Astrocyte of the spinal cord (primary cell): ENCODE data around the gene AJUBA.
"Not testable (repeated sequence)": the region's sequence is repeated elsewhere in the genome, so short reads cannot be mapped to it uniquely, and the experiment has no call there.

Source experiments
- DNase-seq: peaks from one replicate; pipeline ENCODE4 v3.0.0; 2011; ENCODE audit warnings: low read depth, low spot score
- H3K4me3 ChIP-seq: 2 replicates; pipeline ENCODE4 v1.5.1; 2011; ENCODE audit warnings: low read depth, mild to moderate bottlenecking, low read length, moderate library complexity
- CTCF ChIP-seq: IDR thresholded peaks from 2 replicates; pipeline ENCODE4 v1.5.1; 2012; ENCODE audit warnings: low read depth, mild to moderate bottlenecking, low read length, inconsistent platforms
- in situ Hi-C: cut with HindIII; loops from 2 replicates; pipeline ENCODE4 v1.10.0; 2017; ENCODE audit warnings: low sequenced_read_pairs

The AJUBA gene

DNA sequence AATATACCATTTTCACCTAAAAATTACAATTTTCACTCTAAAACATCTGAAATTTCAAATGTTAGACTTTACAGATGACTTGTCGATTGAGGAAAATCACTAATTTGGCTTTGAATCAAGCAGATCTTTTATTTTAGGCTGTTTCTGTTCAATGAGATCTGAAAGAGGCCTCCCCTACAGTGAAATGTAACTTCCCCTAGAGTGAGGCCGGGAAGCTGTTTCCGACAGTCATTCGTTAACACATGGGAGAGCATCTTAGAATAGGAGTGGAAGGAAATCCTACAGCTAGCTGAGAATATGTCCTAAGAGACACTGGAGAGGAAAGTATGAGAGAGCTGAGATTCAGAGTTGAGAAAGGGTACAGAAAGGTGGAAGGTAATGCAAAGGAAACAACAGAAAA lies 33.3 kb upstream of the AJUBA start:
- TF ChIP-seq CTCF: no peak
- H3K4me3 ChIP-seq: no peak overlapping the region
- in situ Hi-C loops: no loop called here
- DNase-seq: no peak

GRCh38 chr14:23013749-23014054 lies 31.4 kb upstream of the AJUBA start:
- H3K4me3 ChIP-seq, DNase-seq, in situ Hi-C loops: not testable (repeated sequence)

- TF ChIP-seq CTCF: no peak
- in situ Hi-C loops: no loop called here
- H3K4me3 ChIP-seq: no peak overlapping the region
- DNase-seq: no peak
These were observed 30.9 kb upstream of the AJUBA start for GRCh38 chr14:23013054-23013748.

- peak; percentile 57 for DNase-seq
- TF ChIP-seq CTCF: no peak
- peak within 1 kb of the TSS; percentile 49 for H3K4me3 ChIP-seq
- in situ Hi-C loops: no loop called here
These were observed 27.8 kb upstream of the AJUBA start, which contains the start of gene C14orf93 for GRCh38 chr14:23009939-23010726. Gene C14orf93, minus strand, starts transcription at chr14:23010143. Its CDS starts 11,120 bp downstream, at chr14:22999023.

GRCh38 chr14:23009483-23009938 lies 27.2 kb upstream of the AJUBA start:
- H3K4me3 ChIP-seq: peak overlapping the region; percentile 49
- TF ChIP-seq CTCF: no peak
- in situ Hi-C loops: no loop called here
- no peak for DNase-seq

DNA sequence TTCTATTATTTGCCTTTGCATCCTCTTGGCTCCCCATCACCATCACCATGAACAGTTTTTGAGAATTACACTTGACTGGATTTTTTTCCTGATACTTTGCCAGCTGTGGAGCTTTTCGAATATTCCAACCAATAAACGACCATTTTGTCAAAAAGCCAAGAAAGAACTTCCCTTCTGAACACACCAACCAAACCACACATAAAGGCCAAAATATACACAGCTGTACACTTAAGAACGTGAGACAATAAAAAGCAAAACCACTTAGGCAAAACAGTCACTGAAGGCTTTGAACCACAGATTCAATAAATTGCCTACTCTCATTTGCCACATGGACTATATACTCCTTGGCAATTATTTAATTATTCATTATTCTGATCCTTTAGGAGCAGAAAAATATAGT lies 26.5 kb upstream of the AJUBA start:
- DNase-seq: peak; percentile 32
- H3K4me3 ChIP-seq: no peak overlapping the region
- TF ChIP-seq CTCF: no peak
- in situ Hi-C loops: no loop called here
